Measurements from ENCODE around the gene MRPL37. TPM values are rescaled to one million over a fixed set of nuclear protein-coding genes. Genes with fewer than 3 reads are reported as not detected.
"Not testable (repeated sequence)": the region's sequence is repeated elsewhere in the genome, so short reads cannot be mapped to it uniquely, and the experiment has no call there.

Gene MRPL37
- total RNA-seq, 1 donor = 28.5 TPM

DNA sequence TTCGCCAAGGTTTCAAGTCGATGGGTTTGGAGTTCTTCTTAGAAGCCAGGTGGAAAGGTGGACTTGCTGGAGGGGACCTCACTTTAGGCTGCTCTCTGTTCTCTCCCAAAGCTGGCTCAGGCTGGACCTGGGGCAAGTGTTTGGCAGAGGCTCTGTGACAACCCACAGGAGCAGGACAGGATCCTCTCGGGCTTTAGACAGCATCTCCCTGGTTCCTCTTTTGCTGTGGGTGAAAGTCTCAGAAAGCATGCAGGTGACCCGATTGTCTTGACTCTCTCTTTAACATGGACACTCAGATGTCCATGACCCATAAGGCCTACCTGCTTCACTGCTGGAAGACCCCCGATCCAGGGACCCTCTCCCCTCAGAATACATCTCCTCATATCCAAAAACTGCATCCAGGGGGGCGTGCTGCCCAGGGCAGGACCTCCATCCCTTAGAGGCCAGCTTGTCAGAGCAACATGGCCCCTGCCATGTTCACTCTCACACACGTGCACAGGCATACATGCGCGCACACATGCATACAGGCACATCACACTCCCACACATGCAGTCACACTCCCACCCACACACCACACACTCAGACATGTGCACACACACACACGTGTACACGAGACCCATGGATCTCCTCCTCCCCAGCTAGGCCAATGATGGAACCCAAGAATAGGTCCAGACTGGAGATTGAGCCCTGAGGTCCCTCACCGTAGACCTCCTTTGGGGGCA is 21.3 kb downstream of the MRPL37 start:
- no peaks in the 10 kb centered on the region for H3K9me3 ChIP-seq (ENCODE audit: low read depth, low read length)
- no peak overlapping the region for H3K4me3 ChIP-seq (ENCODE audit: low read length)
- H3K27me3 ChIP-seq (ENCODE audit: insufficient read depth, low read length) = no peaks in the 10 kb centered on the region
- peaks cover 5% of the 10 kb centered on the region for H3K4me1 ChIP-seq (ENCODE audit: insufficient read depth, low read length)

- Histone ChIP-seq H3K9me3 (ENCODE audit: low read depth, low read length) (no peaks in the 10 kb centered on the region), H3K27me3 (ENCODE audit: insufficient read depth, low read length) (no peaks in the 10 kb centered on the region), H3K4me1 (ENCODE audit: insufficient read depth, low read length) (peaks cover 6% of the 10 kb centered on the region), H3K4me3 (ENCODE audit: low read length) (no peak overlapping the region)
Observed at GRCh38 chr1:54221867-54222484, 22.0 kb downstream of the MRPL37 start.

- Histone ChIP-seq H3K4me1 (ENCODE audit: insufficient read depth, low read length) (peaks cover 13% of the 10 kb centered on the region), H3K9me3 (ENCODE audit: low read depth, low read length) (no peaks in the 10 kb centered on the region), H3K4me3 (ENCODE audit: low read length) (no peak overlapping the region), H3K27me3 (ENCODE audit: insufficient read depth, low read length) (no peaks in the 10 kb centered on the region)
Observed at GRCh38 chr1:54222711-54223110, 22.7 kb downstream of the MRPL37 start.

- Histone ChIP-seq H3K4me1 (ENCODE audit: insufficient read depth, low read length) (peaks cover 20% of the 10 kb centered on the region), H3K27me3 (ENCODE audit: insufficient read depth, low read length) (no peaks in the 10 kb centered on the region), H3K4me3 (ENCODE audit: low read length) (no peak overlapping the region), H3K9me3 (ENCODE audit: low read depth, low read length) (no peaks in the 10 kb centered on the region)
Observed at GRCh38 chr1:54223441-54224202, 23.7 kb downstream of the MRPL37 start.

GRCh38 chr1:54224233-54224632 is 24.3 kb downstream of the MRPL37 start:
- Histone ChIP-seq H3K27me3 (ENCODE audit: insufficient read depth, low read length) (no peaks in the 10 kb centered on the region), H3K4me1 (ENCODE audit: insufficient read depth, low read length) (peaks cover 24% of the 10 kb centered on the region), H3K4me3 (ENCODE audit: low read length) (no peak overlapping the region), H3K9me3 (ENCODE audit: low read depth, low read length) (no peaks in the 10 kb centered on the region)

DNA sequence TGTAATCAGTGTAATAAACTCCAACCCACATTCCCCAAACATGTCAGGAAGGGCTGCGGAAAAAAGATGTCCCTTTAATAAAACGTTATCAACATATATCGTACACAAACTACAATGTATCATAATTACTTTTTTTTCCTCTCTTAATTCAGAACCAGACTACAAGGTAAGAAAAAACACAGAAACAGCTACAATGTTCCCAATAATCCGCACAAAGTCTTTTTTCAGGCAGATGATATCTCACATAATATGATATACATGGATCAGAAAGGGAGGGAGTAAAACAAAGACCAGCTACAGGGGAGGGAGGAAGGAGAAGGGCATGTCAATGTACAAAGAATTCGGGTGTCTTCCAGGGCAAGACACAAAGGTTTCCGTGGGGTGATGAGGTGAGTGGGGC is 25.4 kb downstream of the MRPL37 start:
- Histone ChIP-seq H3K9me3 (ENCODE audit: low read depth, low read length) (no peaks in the 10 kb centered on the region), H3K27me3 (ENCODE audit: insufficient read depth, low read length) (no peaks in the 10 kb centered on the region), H3K4me1 (ENCODE audit: insufficient read depth, low read length) (peaks cover 28% of the 10 kb centered on the region)

DNA sequence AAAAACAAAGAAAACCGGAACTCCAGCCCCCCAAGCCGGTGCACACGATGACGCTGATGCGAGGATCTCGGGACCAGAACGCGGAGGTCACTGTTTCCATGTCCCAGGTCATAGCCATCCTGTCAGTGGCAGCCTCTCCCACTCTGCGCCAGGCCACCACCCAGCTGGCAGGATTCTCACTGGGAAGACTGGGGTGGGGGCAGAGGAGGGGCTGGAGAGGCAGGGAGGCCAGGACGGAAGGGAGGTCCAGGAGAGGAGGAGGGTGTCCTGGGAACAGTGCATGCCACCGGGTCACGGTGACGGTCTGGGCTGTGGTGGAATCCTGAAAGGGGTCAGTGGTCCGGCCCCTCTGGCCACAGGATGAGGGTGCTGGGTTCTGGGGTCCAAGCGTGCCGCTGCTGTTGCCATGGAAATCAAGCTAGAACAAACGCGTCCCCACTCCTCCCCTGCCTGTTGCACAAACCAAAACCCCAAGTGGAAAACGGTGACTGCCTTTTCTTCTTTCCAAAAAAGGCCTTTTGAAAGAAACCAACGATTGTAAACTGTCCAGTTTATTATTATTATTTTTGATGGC is 26.1 kb downstream of the MRPL37 start:
- no peaks in the 10 kb centered on the region for H3K27me3 ChIP-seq (ENCODE audit: insufficient read depth, low read length)
- H3K4me1 ChIP-seq (ENCODE audit: insufficient read depth, low read length) = peaks cover 31% of the 10 kb centered on the region
- H3K4me3 ChIP-seq (ENCODE audit: low read length) = no peak overlapping the region
- H3K9me3 ChIP-seq (ENCODE audit: low read depth, low read length) = no peaks in the 10 kb centered on the region

More for the DNA sequence above, 25.4 kb downstream of the MRPL37 start:
- H3K4me3 ChIP-seq (ENCODE audit: low read length) = no peak overlapping the region

GRCh38 chr1:54227091-54227602 is 27.2 kb downstream of the MRPL37 start:
- H3K4me3 ChIP-seq (ENCODE audit: low read length) = no peak overlapping the region
- peaks cover 33% of the 10 kb centered on the region for H3K4me1 ChIP-seq (ENCODE audit: insufficient read depth, low read length)
- H3K9me3 ChIP-seq (ENCODE audit: low read depth, low read length) = no peaks in the 10 kb centered on the region
- no peaks in the 10 kb centered on the region for H3K27me3 ChIP-seq (ENCODE audit: insufficient read depth, low read length)

DNA sequence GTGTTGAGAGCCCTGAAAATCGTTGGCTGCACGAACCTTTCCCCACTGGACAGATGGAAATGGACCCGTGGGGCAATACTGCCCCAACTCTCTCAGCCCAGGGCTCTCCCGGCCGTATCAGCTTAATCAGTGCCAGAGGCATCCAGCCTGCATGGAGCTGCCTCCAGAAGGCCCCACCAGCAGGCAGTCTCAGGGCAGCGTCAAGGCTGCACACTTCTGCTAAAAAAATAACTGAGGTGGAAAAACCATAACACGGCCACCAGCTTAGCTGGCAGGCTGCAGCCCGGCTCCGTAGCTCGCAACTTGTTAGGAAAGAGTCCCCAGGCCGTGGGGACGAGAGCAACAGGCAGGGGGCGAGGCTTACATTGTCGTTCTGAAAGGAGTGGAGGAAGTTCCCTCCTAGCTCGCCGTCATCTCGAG is 27.9 kb downstream of the MRPL37 start:
- H3K27me3 ChIP-seq (ENCODE audit: insufficient read depth, low read length) = no peaks in the 10 kb centered on the region
- no peak overlapping the region for H3K4me3 ChIP-seq (ENCODE audit: low read length)
- no peaks in the 10 kb centered on the region for H3K9me3 ChIP-seq (ENCODE audit: low read depth, low read length)
- peaks cover 33% of the 10 kb centered on the region for H3K4me1 ChIP-seq (ENCODE audit: insufficient read depth, low read length)

DNA sequence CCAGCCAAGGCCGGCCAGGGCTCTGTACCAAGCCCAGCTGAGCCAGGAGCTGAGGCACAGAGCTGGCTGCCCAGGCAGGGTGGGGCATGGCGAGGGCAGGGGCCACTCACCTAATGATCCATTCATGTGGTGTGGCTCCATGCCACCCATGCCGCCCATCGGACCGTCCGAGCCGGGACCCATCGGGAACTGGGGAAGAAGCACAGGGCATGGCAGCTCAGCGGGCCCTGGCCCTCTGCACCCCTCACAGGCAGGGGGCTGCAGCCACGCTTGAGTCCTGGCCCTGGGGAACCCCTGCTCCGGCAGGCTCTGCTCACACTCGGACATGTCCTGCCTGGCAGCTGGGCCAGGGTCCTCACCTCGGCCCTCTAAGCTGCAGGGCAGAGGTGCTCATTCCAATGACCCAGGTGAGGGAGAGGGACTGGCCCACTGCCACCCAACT is 28.7 kb downstream of the MRPL37 start:
- peaks cover 33% of the 10 kb centered on the region for H3K4me1 ChIP-seq (ENCODE audit: insufficient read depth, low read length)
- H3K27me3 ChIP-seq (ENCODE audit: insufficient read depth, low read length) = no peaks in the 10 kb centered on the region
- H3K4me3 ChIP-seq (ENCODE audit: low read length) = no peak overlapping the region
- no peaks in the 10 kb centered on the region for H3K9me3 ChIP-seq (ENCODE audit: low read depth, low read length)

- Histone ChIP-seq H3K27me3 (ENCODE audit: insufficient read depth, low read length) (no peaks in the 10 kb centered on the region), H3K4me1 (ENCODE audit: insufficient read depth, low read length) (peaks cover 33% of the 10 kb centered on the region), H3K9me3 (ENCODE audit: low read depth, low read length) (no peaks in the 10 kb centered on the region), H3K4me3 (ENCODE audit: low read length) (no peak overlapping the region)
Observed at GRCh38 chr1:54229281-54229891, 29.4 kb downstream of the MRPL37 start.

- Histone ChIP-seq H3K4me1 (ENCODE audit: insufficient read depth, low read length) (peaks cover 33% of the 10 kb centered on the region), H3K9me3 (ENCODE audit: low read depth, low read length) (no peaks in the 10 kb centered on the region), H3K4me3 (ENCODE audit: low read length) (no peak overlapping the region), H3K27me3 (ENCODE audit: insufficient read depth, low read length) (no peaks in the 10 kb centered on the region)
Observed at GRCh38 chr1:54230507-54231339, 30.8 kb downstream of the MRPL37 start.

- H3K9me3 ChIP-seq (ENCODE audit: low read depth, low read length); H3K27me3 ChIP-seq (ENCODE audit: insufficient read depth, low read length); H3K4me3 ChIP-seq (ENCODE audit: low read length): not testable (repeated sequence)
- H3K4me1 ChIP-seq (ENCODE audit: insufficient read depth, low read length) = peaks cover 23% of the 10 kb centered on the region
Observed at GRCh38 chr1:54233196-54233595, 33.2 kb downstream of the MRPL37 start.

DNA sequence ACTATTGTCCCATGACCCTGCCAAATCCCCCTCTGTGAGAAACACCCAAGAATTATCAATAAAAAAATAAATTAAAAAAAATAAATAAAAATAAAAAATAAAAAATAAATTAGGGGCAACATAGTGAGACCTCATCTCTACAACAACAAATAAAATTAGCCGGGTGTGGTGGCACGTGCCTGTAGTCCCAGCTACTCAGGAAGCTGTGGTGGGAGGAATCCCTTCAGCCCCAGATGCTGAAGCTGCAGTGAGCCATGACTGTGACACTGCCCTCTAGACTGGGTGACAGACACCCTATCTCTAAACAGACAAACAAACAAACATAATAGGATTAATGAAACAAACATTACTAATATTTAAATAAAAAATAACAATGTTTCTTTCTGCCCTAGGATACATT is 34.3 kb downstream of the MRPL37 start:
- H3K4me3 ChIP-seq (ENCODE audit: low read length) = no peak overlapping the region
- H3K4me1 ChIP-seq (ENCODE audit: insufficient read depth, low read length) = peaks cover 27% of the 10 kb centered on the region
- no peaks in the 10 kb centered on the region for H3K9me3 ChIP-seq (ENCODE audit: low read depth, low read length)
- no peaks in the 10 kb centered on the region for H3K27me3 ChIP-seq (ENCODE audit: insufficient read depth, low read length)
